ENCODE results near the gene COL13A1. TPM values are rescaled to one million over a fixed set of nuclear protein-coding genes. Genes with fewer than 3 reads are reported as not detected.

The COL13A1 gene
- total RNA-seq, 3 donors from 2014 or later, result 0.66 to 0.80 (median 0.73) TPM

DNA sequence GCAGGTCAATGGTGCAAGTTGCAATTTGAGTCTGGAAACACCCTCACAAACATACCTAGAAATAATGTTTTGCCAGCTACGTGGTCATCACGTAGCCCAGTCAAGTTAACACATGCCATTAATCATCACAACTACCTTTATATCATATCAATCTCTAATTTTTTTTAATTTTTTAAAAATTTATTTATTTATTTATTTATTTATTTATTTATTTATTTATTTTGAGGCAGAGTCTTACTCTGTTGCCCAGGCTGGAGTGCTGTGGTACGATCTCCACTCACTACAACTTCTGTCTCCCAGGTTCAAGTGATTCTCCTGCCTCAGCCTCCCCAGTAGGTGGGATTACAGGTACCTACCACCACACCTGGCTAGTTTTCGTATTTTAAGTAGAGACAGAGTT is 198.6 kb downstream of the COL13A1 start:
- DNase-seq (ENCODE audit: low spot score in 2 of 2), result no peak
- TF ChIP-seq POLR2AphosphoS5 (IDR thresholded peaks at IDR 0.05), result no peak
- TF ChIP-seq POLR2A (IDR thresholded peaks at IDR 0.05), result no peak
- TF ChIP-seq, protein P1, sequence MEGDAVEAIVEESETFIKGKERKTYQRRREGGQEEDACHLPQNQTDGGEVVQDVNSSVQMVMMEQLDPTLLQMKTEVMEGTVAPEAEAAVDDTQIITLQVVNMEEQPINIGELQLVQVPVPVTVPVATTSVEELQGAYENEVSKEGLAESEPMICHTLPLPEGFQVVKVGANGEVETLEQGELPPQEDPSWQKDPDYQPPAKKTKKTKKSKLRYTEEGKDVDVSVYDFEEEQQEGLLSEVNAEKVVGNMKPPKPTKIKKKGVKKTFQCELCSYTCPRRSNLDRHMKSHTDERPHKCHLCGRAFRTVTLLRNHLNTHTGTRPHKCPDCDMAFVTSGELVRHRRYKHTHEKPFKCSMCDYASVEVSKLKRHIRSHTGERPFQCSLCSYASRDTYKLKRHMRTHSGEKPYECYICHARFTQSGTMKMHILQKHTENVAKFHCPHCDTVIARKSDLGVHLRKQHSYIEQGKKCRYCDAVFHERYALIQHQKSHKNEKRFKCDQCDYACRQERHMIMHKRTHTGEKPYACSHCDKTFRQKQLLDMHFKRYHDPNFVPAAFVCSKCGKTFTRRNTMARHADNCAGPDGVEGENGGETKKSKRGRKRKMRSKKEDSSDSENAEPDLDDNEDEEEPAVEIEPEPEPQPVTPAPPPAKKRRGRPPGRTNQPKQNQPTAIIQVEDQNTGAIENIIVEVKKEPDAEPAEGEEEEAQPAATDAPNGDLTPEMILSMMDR (IDR thresholded peaks at IDR 0.05), result no peak
- Histone ChIP-seq H3K27me3 (no peaks in the 10 kb centered on the region), H3K9me3 (no peaks in the 10 kb centered on the region), H3K4me1 (no peaks in the 10 kb centered on the region), H3K4me3 (no peak overlapping the region), H3K27ac (no peak overlapping the region), H3K36me3 (no peaks in the 10 kb centered on the region)
- intact Hi-C loops (cut with DNase I; ENCODE audit: low total_unique reads), result no loop called here

DNA sequence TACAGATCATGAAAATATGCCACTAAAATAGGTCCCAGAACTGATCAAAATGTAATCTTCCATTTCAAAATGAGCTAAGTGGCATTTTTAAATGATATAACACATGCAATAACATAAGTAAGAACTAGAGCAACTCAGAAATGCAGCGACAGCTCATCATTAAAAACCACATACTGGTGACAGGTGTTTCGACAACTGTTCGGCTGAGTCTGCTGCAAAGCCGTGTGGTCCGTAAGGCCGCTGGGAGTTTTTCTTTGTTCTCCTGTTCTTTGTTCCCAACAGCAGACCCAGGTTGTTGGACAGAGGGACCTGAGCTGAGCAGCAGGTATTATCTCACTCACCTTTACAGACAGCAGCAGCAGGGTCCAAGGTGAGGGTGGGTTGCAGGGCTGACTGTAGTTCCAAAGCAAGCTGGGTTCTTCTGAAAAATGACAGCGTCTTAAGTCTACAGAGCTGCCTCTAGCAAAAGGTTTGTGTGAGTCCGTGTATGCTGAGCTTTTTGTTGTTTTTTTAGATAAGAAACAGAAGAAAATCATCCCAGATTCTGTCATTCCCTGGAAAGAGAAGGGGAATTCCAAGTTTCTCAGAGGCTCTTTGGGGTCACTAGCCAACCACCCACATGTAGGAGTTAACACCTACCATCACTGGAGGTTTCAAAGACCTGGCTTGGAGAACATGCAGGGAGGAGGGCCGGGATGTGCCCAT is 205.6 kb downstream of the COL13A1 start:
- TF ChIP-seq POLR2A (IDR thresholded peaks at IDR 0.05) (no peak), POLR2AphosphoS5 (IDR thresholded peaks at IDR 0.05) (no peak)
- TF ChIP-seq, protein P1 (IDR thresholded peaks at IDR 0.05), result no peak

More for the DNA sequence above, 205.6 kb downstream of the COL13A1 start:
- no peak for DNase-seq (ENCODE audit: low spot score in 2 of 2)
- H3K9me3 ChIP-seq, result no peaks in the 10 kb centered on the region
- no peaks in the 10 kb centered on the region for H3K36me3 ChIP-seq
- H3K4me3 ChIP-seq, result no peak overlapping the region
- H3K27me3 ChIP-seq, result no peaks in the 10 kb centered on the region
- no peaks in the 10 kb centered on the region for H3K4me1 ChIP-seq
- intact Hi-C loops (cut with DNase I; ENCODE audit: low total_unique reads), result no loop called here
- H3K27ac ChIP-seq, result no peak overlapping the region

Other genes starting within 250 kb of the COL13A1 start
- not detected for gene NEUROG3, start 228.5 kb upstream of the COL13A1 start, total RNA-seq
- 1 to 10 TPM in 2 of 3 donors, under 1 TPM in 1; 0.48 to 8.5 (median 6.2) TPM for gene FAM241B, start 171.7 kb upstream of the COL13A1 start, total RNA-seq

All from breast epithelium (tissue), 4 donors.